Effector CD8-positive, alpha-beta T cell (primary cell): ENCODE data around the gene PDLIM5.
"Not testable (repeated sequence)": the region's sequence is repeated elsewhere in the genome, so short reads cannot be mapped to it uniquely, and the experiment has no call there.

ENCODE experiments used
- DNase-seq: peaks from one replicate; lab custom pipeline; 2025; lab: John Stamatoyannopoulos, UW

Gene PDLIM5

GRCh38 chr4:94462572-94462971 is 10.8 kb downstream of the PDLIM5 start:
- no peak for DNase-seq

DNA sequence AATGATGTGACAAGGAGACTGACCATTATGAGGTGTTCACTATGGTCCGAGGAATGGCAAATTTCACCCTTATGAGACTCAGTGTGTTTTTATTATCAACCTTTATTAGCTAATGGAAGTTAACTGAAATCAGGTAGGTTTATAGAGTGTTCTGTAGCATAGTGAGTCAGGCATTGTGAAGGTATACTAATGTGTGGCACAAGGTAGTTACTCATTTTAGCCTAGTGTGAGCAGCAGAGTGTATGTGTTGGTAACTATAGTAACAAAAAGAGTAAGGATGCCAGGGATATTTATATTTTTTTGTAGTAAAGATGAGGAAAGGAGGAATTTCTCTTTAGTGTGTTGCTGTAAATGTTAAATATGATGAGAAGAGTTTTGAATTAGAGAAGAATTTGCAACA is 12.0 kb downstream of the PDLIM5 start:
- no peak for DNase-seq

DNA sequence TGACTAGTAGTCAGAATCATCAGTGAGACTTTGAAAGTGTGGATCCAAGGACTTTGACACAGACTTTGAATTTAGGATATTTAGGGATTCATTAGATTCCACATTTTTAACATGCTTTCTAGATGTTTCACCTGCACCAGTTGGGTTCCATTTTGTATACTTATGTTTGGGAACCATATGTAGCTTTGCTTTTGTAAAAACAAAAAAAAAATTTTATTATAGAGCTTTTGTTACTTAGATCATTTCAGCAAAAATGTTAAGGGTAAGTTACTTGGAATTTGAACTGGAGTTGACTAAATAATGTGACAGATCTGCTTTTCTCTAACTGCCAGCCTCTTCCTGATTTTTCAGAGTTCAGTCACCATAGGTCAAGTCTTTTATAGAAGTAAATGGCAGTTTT is 14.6 kb downstream of the PDLIM5 start:
- DNase-seq = no peak

DNA sequence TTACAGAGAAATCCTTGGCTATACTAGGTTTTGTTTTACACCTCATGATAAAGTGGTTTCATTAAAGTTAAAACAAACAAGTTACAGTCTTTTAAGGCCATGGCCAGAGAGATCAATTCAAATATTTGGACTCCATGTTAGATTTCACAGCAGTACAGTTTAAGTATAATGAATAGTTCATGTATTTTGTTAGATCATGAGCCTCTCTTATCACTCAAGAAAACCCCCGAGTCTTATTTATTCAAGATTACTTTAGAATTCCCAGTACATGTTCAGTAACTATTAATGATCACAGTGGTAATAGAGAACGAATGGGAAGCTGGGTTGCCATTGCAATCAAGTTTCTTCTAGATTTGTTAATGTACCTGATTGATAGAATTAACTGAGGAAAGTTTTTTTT is 15.2 kb downstream of the PDLIM5 start:
- no peak for DNase-seq

DNA sequence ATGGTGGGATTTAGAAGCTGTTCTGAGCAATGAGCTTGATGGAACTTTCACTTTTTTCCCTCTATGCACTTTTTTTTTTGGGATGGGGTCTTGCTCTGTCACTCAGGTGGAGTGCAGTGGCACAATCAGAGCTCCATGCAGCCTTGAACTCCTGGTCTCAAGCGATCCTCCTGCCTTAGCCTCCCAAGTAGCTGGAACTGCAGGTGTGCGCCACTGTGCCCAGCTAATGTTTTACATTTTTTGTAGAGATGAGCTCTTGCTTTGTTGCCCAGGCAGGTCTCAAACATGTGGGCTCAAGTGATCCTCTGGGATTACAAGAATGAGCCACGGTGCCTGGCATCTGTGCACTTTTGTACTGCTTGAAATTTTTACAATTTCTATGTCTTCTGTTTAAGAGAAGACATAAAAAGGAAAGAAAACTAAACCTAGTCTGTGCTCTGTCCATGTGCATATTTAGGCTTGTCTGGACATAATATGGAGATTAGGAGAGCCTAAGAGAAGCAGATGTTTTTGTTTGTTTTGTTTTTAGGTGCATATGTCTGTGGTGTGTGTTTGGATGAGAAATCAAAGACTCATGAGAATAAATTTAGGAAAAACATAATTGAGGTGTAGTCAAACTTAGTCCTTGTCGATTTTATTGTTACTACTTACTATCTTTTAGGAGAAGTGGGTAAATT is 16.5 kb downstream of the PDLIM5 start:
- no peak for DNase-seq

DNA sequence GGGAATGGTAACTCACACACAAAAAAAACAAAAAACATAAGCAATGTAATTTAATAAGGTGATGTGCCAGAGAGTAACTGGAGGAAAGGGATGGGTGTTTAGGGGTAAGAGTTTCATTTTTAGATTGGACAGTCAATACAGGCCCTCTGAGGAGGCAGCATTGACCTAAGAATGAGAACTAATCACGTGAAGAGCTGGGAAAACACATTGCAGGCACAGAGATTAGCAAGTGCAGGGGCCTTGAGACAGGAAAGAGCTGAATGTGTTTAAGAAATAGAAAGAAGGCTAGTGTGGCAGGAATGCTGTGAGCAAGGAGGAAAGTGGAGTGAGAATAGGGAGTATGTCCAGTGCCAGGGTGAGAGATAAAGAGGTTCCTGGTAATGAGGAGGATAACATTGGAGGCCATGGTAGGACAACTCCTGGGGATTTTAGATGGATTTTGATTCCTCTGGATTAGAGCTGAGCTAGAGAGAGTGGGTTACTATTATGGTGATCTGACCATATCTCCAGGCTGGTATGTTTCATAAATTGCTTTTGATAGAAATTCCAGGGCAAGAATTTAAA is 17.6 kb downstream of the PDLIM5 start:
- DNase-seq = no peak

DNA sequence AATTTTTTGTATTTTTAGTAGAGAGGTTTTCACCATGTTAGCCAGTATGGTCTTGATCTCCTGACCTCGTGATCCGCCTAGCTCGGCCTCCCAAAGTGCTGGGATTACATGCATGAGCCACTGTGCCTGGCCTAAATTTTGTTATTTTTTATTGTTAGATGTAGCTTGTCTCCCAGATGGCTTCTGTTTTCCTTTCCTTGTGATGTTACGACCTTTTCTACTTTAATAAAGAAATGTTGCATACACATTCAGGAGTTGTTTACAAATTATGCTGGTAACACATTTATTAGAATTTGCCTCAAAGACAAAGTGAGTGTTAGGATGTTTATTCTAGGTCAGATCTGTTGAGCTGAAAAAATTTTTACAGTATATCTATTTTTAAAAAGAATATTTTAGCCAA is 18.4 kb downstream of the PDLIM5 start:
- DNase-seq = no peak

- DNase-seq = not testable (repeated sequence)
Measured at GRCh38 chr4:94470782-94471181, 19.0 kb downstream of the PDLIM5 start.

- DNase-seq = no peak
Measured at GRCh38 chr4:94472056-94472826, 20.5 kb downstream of the PDLIM5 start.

DNA sequence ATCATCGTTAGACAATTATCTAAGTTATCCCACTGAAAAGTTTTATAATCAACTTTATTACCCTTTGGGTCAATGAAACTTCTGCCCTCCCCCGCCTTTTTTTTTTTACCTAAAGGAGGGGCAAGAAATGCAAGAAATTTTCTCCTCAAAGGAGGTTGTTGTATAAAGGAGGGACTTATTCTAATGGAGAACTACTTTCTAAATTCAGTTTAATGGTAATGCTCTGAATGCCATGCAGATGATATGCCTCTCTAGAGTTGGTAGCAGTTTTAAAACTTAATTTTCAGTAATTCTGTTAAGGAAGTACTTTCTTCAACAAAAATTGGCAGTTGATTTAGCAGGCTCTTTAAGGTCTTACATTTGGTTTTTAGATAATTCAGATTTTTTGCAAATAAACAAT is 23.3 kb downstream of the PDLIM5 start:
- no peak for DNase-seq

GRCh38 chr4:94475794-94476193 is 24.1 kb downstream of the PDLIM5 start:
- DNase-seq = no peak

DNA sequence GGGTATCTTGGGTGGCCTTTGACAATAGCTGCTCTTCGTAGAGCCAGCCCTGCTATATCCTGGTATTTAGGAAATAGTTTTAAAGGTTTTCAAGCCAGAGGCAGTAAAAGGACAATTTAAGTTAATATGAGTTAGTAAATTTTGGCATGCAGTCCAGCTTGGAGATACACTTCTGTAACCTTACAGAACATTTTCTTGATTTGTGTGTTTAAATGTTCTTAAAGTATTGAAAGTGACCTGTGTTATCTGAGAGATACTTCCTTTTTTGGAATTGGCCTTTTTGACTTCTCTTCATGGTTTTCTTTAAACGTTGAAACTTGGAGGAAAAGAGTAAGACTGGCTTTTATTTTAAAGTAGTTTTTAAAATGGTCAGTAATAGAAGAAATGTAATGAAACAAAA is 25.5 kb downstream of the PDLIM5 start:
- DNase-seq = no peak

DNA sequence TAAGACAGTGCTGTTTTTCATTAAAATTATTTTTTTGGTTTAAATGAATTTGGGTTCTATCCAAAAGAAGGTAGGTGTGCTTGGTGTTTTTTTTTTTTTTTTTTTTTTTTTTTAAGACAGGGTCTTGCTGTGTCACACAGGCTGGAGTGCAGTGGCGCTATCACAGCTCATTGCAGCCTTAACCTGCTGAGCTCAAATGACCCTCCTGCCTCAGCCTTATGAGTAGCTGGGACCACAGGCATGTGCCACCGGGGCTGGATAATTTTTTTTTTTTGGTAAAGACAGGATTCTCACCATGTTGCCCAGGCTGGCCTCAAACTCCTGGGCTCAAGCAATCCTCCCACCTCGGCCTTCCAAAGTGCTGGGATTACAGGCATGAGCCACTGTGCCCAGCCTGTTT is 27.1 kb downstream of the PDLIM5 start:
- DNase-seq = not testable (repeated sequence)

DNA sequence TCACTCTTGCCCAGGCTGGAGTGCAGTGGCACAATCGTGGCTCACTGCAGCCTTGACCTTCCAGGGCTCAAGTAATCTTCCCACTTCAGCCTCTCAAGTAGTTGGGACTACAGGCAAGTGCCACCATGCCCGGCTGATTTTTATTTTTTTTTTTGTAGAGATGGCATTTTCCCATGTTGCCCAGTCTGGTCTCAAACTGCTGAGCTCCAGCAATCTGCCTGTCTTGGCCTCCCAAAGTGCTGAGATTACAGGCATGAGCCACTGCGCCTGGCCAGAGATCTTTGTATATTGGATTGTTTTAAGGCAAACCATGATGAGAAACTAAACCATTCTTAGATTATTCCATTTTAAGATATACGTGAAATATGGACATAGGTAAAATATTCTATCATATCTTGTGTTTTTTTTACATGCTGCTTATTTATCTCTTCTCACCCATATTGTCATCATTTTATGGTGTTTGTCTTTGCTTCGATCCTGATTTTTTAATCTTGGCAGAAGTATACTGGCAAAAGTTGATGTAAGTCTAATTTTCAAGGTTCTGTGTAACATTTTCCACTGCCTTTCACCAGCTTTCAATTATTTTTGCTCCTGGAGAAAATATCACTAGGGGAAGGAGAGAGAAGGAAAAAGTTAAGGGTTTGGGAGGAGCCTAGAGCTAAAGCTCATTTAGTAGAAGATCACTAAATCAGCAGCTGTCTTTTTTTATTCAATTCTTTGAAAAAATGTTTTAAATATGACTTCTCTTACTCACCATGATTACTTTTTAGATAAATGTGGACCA is 27.8 kb downstream of the PDLIM5 start:
- no peak for DNase-seq

- DNase-seq = no peak
Measured at GRCh38 chr4:94480362-94480951, 28.7 kb downstream of the PDLIM5 start.

- no peak for DNase-seq
Measured at GRCh38 chr4:94483895-94484294, 32.2 kb downstream of the PDLIM5 start.

DNA sequence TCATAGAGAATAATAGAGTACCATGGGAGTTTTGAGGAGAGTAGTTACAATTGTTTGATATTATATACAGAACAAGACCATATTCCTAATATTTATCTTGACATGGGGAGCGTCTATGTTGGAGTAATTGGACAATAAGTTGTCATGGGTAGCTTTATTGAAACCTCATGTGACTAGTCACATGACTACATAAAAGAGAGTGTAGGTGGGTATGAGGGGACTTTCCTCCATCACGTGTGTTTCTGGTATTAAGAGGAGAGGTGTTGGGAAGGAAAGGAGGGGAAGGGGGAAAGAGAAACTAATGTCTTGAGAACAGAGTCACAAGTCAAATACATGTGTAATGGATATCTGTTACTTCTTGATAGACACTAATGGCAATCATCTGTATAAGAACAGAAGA is 33.1 kb downstream of the PDLIM5 start:
- no peak for DNase-seq

GRCh38 chr4:94486372-94486801 is 34.6 kb downstream of the PDLIM5 start:
- no peak for DNase-seq

GRCh38 chr4:94488670-94489069 is 36.9 kb downstream of the PDLIM5 start:
- DNase-seq = no peak

DNA sequence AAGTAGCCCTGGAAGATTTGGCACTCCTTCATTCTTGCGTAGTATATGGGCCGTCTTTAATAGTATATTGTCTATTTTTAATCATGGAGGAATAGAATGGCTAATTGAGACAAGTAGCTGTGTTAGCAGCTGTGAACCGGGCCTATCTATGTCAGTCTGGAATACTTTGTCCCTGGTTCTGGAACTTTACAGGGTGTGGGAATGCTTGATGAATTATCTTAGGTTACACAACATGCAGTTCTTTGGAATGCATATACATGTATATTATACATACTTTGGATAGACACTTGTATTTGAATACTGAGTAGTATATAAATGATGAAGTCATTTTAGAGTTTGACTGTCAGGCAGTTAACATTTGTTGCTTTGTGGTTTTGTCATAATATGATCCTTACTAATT is 37.4 kb downstream of the PDLIM5 start:
- no peak for DNase-seq

- DNase-seq = no peak
Measured at GRCh38 chr4:94490437-94490836, 38.7 kb downstream of the PDLIM5 start.

- no peak for DNase-seq
Measured at GRCh38 chr4:94491322-94491721, 39.6 kb downstream of the PDLIM5 start.
